Ishikawa (cell line): ENCODE results near the gene C9orf72.

Source experiments
- CEBPB ChIP-seq: IDR thresholded peaks from 2 replicates; pipeline ENCODE4 v1.6.1; 2012
- CREB1 ChIP-seq: IDR thresholded peaks from 2 replicates; pipeline ENCODE4 v1.6.1; 2012; ENCODE audit warnings: low read depth
- EGR1 ChIP-seq: IDR thresholded peaks from 2 replicates; pipeline ENCODE4 v1.6.1; 2012
- EP300 ChIP-seq: IDR thresholded peaks from 2 replicates; pipeline ENCODE4 v1.6.1; 2012; ENCODE audit warnings: borderline replicate concordance
- FOXM1 ChIP-seq: IDR thresholded peaks from 2 replicates; pipeline ENCODE4 v1.6.1; 2012; ENCODE audit warnings: low read depth, borderline replicate concordance
- NFIC ChIP-seq: IDR thresholded peaks from 2 replicates; pipeline ENCODE4 v1.6.1; 2012
- RAD21 ChIP-seq: IDR thresholded peaks from 2 replicates; pipeline ENCODE4 v1.6.1; 2012; ENCODE audit warnings: low read depth
- TCF12 ChIP-seq: IDR thresholded peaks from 2 replicates; pipeline ENCODE4 v1.6.1; 2012; ENCODE audit warnings: low read depth
- TEAD4 ChIP-seq: IDR thresholded peaks from 2 replicates; pipeline ENCODE4 v1.6.1; 2012
- YY1 ChIP-seq: IDR thresholded peaks from 2 replicates; pipeline ENCODE4 v1.6.1; 2012; ENCODE audit warnings: low read depth
- ZBTB7A ChIP-seq: IDR thresholded peaks from 2 replicates; pipeline ENCODE4 v1.6.1; 2012; ENCODE audit warnings: low read depth
- TF ChIP-seq, protein P1 (sequence below): IDR thresholded peaks from 2 replicates; pipeline ENCODE4 v1.6.1; 2012
- TF ChIP-seq, protein P2 (sequence below): IDR thresholded peaks from 2 replicates; pipeline ENCODE4 v1.6.1; 2012; ENCODE audit warnings: low read depth, mild to moderate bottlenecking
- TF ChIP-seq, protein P3 (sequence below): IDR thresholded peaks from 2 replicates; pipeline ENCODE4 v1.6.1; 2012

Gene C9orf72

DNA sequence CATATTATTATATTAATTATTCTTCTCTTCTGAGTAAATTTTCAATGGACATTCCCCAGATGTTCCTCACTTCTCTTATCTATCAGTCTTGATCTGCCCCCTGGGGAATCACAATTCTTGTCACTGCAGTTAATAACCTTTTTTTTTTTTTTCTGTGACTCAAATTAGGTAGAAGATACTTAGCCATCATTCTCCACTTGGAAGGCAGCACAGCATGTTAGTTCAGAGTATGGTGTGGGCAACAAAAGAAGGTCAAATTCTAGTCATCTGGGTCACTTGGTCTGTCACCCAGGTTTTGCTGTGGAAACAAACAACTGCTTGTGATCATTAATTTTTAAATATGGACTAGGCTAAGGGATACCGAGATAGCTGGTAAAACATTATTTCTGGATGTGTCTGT, 35.5 kb downstream of the C9orf72 start:
- TF ChIP-seq EP300, result no peak
- TF ChIP-seq YY1, result no peak
- TF ChIP-seq, protein P1, sequence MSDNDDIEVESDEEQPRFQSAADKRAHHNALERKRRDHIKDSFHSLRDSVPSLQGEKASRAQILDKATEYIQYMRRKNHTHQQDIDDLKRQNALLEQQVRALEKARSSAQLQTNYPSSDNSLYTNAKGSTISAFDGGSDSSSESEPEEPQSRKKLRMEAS, result no peak

DNA sequence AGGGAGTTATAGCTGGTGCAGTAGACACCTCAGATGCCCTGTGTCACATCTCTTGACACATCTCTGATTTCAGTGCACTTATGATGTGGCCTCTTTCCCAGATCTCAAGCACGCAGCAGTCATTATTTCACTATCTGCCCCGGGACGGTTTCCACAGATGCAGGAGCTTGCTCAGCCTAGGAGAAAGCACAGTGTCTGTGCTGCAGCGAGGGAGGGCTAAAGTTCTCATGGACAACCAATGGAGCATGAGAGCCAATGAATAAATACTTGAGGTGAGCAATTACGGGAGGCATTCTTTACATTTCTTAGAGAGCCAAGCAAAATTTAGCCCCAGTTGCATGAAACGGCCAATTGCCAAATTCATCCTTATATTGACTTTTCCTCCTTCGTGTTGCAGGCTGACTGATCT, 36.2 kb downstream of the C9orf72 start:
- TF ChIP-seq YY1 (no peak), CREB1 (no peak), NFIC (no peak), EGR1 (no peak), RAD21 (no peak), TEAD4 (no peak; the same call in 1 of the 2 replicates), CEBPB (no peak), FOXM1 (no peak), EP300 (no peak)
- TF ChIP-seq, protein P2, sequence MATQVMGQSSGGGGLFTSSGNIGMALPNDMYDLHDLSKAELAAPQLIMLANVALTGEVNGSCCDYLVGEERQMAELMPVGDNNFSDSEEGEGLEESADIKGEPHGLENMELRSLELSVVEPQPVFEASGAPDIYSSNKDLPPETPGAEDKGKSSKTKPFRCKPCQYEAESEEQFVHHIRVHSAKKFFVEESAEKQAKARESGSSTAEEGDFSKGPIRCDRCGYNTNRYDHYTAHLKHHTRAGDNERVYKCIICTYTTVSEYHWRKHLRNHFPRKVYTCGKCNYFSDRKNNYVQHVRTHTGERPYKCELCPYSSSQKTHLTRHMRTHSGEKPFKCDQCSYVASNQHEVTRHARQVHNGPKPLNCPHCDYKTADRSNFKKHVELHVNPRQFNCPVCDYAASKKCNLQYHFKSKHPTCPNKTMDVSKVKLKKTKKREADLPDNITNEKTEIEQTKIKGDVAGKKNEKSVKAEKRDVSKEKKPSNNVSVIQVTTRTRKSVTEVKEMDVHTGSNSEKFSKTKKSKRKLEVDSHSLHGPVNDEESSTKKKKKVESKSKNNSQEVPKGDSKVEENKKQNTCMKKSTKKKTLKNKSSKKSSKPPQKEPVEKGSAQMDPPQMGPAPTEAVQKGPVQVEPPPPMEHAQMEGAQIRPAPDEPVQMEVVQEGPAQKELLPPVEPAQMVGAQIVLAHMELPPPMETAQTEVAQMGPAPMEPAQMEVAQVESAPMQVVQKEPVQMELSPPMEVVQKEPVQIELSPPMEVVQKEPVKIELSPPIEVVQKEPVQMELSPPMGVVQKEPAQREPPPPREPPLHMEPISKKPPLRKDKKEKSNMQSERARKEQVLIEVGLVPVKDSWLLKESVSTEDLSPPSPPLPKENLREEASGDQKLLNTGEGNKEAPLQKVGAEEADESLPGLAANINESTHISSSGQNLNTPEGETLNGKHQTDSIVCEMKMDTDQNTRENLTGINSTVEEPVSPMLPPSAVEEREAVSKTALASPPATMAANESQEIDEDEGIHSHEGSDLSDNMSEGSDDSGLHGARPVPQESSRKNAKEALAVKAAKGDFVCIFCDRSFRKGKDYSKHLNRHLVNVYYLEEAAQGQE, result no peak
- TF ChIP-seq, protein P1, result no peak

DNA sequence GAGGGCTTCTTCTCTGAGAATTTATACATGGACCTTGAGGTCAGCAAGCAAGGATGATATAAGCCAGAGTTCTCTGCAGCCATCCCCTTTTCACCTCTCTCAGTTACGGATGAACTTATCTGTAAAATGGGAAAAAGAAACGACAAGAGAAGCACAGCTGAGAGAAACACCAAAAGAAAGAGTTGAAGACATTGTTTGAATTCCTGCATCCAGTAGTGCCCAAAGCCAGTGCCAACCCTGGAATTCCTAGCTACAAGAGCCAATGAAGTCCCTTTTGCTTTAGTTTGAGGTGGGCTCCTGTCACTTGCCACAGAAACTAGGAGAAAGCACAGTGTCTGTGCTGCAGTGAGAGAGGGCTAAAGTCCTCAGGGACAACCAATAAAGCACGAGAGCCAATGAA, 37.1 kb downstream of the C9orf72 start:
- TF ChIP-seq EGR1 (no peak), TCF12 (no peak), EP300 (no peak), CREB1 (no peak), NFIC (no peak), ZBTB7A (no peak), YY1 (no peak), TEAD4 (no peak)
- TF ChIP-seq, protein P3, sequence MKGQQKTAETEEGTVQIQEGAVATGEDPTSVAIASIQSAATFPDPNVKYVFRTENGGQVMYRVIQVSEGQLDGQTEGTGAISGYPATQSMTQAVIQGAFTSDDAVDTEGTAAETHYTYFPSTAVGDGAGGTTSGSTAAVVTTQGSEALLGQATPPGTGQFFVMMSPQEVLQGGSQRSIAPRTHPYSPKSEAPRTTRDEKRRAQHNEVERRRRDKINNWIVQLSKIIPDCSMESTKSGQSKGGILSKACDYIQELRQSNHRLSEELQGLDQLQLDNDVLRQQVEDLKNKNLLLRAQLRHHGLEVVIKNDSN, result no peak

DNA sequence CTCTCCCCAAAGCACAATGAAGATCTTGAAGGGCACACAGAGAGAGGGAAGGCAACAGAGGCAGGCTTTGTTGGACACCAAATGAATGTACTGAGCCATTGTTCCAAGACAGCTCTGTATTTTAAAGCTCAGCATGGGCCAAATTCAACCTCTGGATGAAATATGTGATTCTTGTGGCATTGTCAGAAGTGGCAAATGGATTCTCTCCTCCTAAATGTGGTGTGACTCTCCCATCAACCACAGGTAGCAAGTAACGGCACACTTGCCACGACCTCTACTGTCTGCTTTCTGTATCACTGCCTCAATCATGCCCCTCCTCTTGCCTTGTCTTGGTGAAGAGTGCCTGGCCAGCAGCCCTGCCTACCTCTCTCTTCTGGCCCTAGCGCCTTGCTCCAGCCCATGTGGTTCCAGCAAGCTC, 37.6 kb downstream of the C9orf72 start:
- peak; percentile 44 for TF ChIP-seq RAD21
- no peak for TF ChIP-seq EP300

DNA sequence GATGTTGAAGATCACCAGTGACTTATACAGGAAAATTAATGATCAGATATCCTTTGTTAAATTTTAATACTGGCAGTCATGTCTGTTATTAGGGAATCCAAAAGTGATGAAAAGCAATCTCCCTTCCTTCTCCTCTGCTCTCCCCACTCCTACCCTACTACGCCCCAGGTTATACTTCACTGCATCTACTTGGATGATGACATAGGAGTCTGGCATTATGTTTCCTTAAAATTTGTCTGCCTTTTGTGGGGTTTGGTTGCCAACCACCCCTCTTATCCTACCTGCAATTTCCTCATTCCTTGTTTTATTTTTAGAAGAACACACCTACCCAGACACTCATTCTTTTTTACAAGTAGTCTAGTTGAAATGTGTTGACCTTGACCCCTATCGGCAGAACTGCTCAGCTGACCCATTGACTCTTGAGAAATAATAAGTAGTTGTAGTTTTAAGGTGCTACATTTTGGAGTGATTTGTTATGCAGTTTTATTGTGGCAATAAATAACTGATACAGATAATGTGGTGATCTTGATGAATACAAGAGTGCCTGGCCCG, 38.5 kb downstream of the C9orf72 start:
- TF ChIP-seq FOXM1, result no peak
- TF ChIP-seq ZBTB7A, result no peak
- TF ChIP-seq, protein P2, result no peak
- TF ChIP-seq TCF12, result no peak

DNA sequence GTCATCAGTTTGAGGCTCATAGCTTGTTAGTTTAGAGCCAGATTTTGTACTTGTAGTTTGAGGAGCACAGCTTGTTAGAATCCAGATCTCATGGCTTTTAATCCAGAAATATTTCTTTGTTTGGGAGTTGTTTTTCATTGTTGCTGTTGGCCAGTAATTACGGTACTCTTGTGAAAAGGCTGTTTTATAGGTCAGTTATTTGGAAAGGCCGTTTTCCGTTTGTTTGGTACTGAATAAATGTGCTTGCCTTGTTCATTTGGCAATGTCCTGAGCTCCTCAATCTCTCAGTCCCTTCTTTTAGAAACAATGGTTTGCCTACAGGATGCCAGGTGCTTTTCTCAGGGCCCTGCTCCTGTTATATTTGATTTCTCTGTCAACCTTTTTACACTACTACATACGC, 39.1 kb downstream of the C9orf72 start:
- no peak for TF ChIP-seq YY1
- TF ChIP-seq ZBTB7A, result no peak
- TF ChIP-seq, protein P3, result no peak
- TF ChIP-seq, protein P1, result no peak
- TF ChIP-seq CEBPB, result no peak
- no peak for TF ChIP-seq FOXM1
- TF ChIP-seq, protein P2, result no peak
- no peak for TF ChIP-seq EGR1
